ENCODE measurements around the gene HDAC4. TPM values are rescaled to one million over a fixed set of nuclear protein-coding genes. Genes with fewer than 3 reads are reported as not detected.

The HDAC4 gene
- total and polyA plus RNA-seq, 2 of the 8 experiments (the other 6 are each of a cell fraction or from before 2014, with no cell fraction given), result 15.4 to 31.5 TPM

GRCh38 chr2:239184179-239184578, 216.6 kb downstream of the HDAC4 start:
- Histone ChIP-seq H3K4me2 (ENCODE audit: insufficient read depth in 1 of 2, low read depth in 2 of 2, low read length in 2 of 2) (no peak overlapping the region), H3K79me2 (ENCODE audit: control insufficient read depth in 1 of 2, insufficient read depth in 2 of 2, low read length in 2 of 2) (no peaks in the 10 kb centered on the region), H3K14ac (ENCODE audit: insufficient read length) (no peak overlapping the region), H3K36me3 (ENCODE audit: control insufficient read depth in 2 of 4, insufficient read depth in 4 of 4, low read length in 3 of 4) (peaks cover 0 to 7% (median 2%) of the 10 kb centered on the region in 4 experiments; a peak in 5 of 8 replicates), H4K20me1 (replicated peaks in 1 of 2; ENCODE audit: control insufficient read depth in 1 of 2, insufficient read depth in 2 of 2, low read length in 2 of 2) (no peaks in the 10 kb centered on the region), H3K23ac (ENCODE audit: insufficient read length) (no peak overlapping the region), H2BK12ac (ENCODE audit: low read depth, low read length) (no peak overlapping the region), H3K56ac (replicated peaks; ENCODE audit: insufficient read length, low read depth, low read length) (no peak overlapping the region), H2BK20ac (ENCODE audit: low read length) (no peak overlapping the region), H2AFZ (ENCODE audit: low read length) (no peak overlapping the region), H4K5ac (ENCODE audit: insufficient read length, low read depth, low read length) (no peak overlapping the region), H3K23me2 (ENCODE audit: low read depth, low read length) (no peaks in the 10 kb centered on the region), H3K4me1 (replicated peaks in 1 of 4; ENCODE audit: control insufficient read depth in 3 of 4, insufficient read depth in 4 of 4, low read length in 3 of 4) (no peaks in the 10 kb centered on the region; a peak in 1 of 7 replicates), H3K9ac (replicated peaks in 1 of 4; ENCODE audit: extremely low read depth in 1 of 4, low read depth in 3 of 4, low read length in 3 of 4) (no peak overlapping the region), H3K18ac (ENCODE audit: extremely low read depth, low read length) (no peak overlapping the region), H3K27ac (ENCODE audit: low read depth, low read length) (no peak overlapping the region), H3K4ac (replicated peaks; ENCODE audit: insufficient read length, low read depth, low read length) (no peak overlapping the region), H2AK5ac (ENCODE audit: low read depth, low read length) (no peak overlapping the region), H3K79me1 (ENCODE audit: low read depth, low read length) (no peaks in the 10 kb centered on the region; the same call in 1 of the 2 replicates), H4K91ac (replicated peaks; ENCODE audit: insufficient read length, low read length) (no peak overlapping the region), H3K27me3 (replicated peaks in 1 of 4; ENCODE audit: control insufficient read depth in 3 of 4, extremely low read depth in 1 of 4, insufficient read depth in 3 of 4, low read length in 3 of 4) (no peaks in the 10 kb centered on the region), H2BK5ac (ENCODE audit: low read depth, low read length) (no peak overlapping the region), H3K4me3 (ENCODE audit: extremely low read depth in 1 of 4, insufficient read depth in 2 of 4, low read depth in 3 of 4, low read length in 4 of 4) (no peak overlapping the region), H4K8ac (ENCODE audit: extremely low read depth, insufficient read depth, low read length) (no peak overlapping the region), H2BK120ac (replicated peaks; ENCODE audit: low read depth, low read length) (no peak overlapping the region), H2BK15ac (ENCODE audit: low read length) (no peak overlapping the region), H3K9me3 (ENCODE audit: insufficient read depth in 2 of 2, low read depth in 1 of 2, low read length in 1 of 2) (peaks cover 4 to 5% of the 10 kb centered on the region in 2 experiments; a peak in 3 of 4 replicates)
- WGBS, 2 experiments (ENCODE audit: extremely low coverage in 1 of 2, insufficient coverage in 1 of 2, insufficient read length in 1 of 2, insufficient replicate concordance in 2 of 2, low coverage in 1 of 2, low lambda C conversion rate in 2 of 2, missing lambda C conversion rate in 1 of 2), result 100% methylated on average over 2 of the region's 2 CpGs; no CpG with 5 or more reads in 1 of the 2 experiments
- ChIA-PET CTCF (ENCODE audit: partially characterized antibody) (interaction anchor here (1.4 to 3.5 kb wide), 2 partner anchors 9 to 40 kb away, joined by 6 to 18 read pairs; no protein-coding TSS in a partner anchor), POLR2A (ENCODE audit: partially characterized antibody) (no interaction called here)
- FAIRE-seq, result no peak
- no peak for DNase-seq (ENCODE audit: low read depth in 1 of 2, low spot score in 2 of 2)
- TF ChIP-seq MAX (IDR thresholded peaks at IDR 0.05) (no peak), BCL11A (IDR thresholded peaks at IDR 0.05; ENCODE audit: low read depth in 2 of 2, low read length in 2 of 2) (no peak), CREB1 (IDR thresholded peaks at IDR 0.05) (no peak), SIN3A (conservative IDR thresholded peaks at IDR 0.05 in 1 of 2, IDR thresholded peaks at IDR 0.05 in 1 of 2; ENCODE audit: low read depth in 1 of 2, low read length in 2 of 2) (no peak), ATF2 (IDR thresholded peaks at IDR 0.05; ENCODE audit: low read length) (no peak), USF2 (IDR thresholded peaks at IDR 0.05; ENCODE audit: low read length) (no peak), SIRT6 (IDR thresholded peaks at IDR 0.05; ENCODE audit: low read length) (no peak), RBBP5 (IDR thresholded peaks at IDR 0.05; ENCODE audit: borderline replicate concordance, low read depth, low read length) (no peak), PHF8 (conservative IDR thresholded peaks at IDR 0.05; ENCODE audit: low read depth, low read length) (no peak), HDAC6 (IDR thresholded peaks at IDR 0.05; ENCODE audit: low read depth, low read length) (no peak), RXRA (IDR thresholded peaks at IDR 0.05; ENCODE audit: insufficient read depth, low read depth, low read length) (no peak)

All from H1 (cell line).